ENCODE measurements around the gene GAB1. TPM values are rescaled to one million over a fixed set of nuclear protein-coding genes. Genes with fewer than 3 reads are reported as not detected.

The GAB1 gene
- total and polyA plus RNA-seq, 2 of the 8 experiments (the other 6 are each of a cell fraction or from before 2014, with no cell fraction given), result 6.8 to 21.3 TPM

GRCh38 chr4:143397335-143397734 is 60.7 kb downstream of the GAB1 start (continued):
- TF ChIP-seq KDM1A (IDR thresholded peaks at IDR 0.05; ENCODE audit: borderline replicate concordance, low read length) (no peak), CBX8 (IDR thresholded peaks at IDR 0.05; ENCODE audit: borderline replicate concordance, low read depth, low read length) (no peak), POLR2AphosphoS5 (IDR thresholded peaks at IDR 0.05; ENCODE audit: low read depth, low read length) (no peak), RBBP5 (IDR thresholded peaks at IDR 0.05; ENCODE audit: borderline replicate concordance, low read depth, low read length) (no peak)
